ENCODE data around the gene SUGT1. TPM values are rescaled to one million over a fixed set of nuclear protein-coding genes. Genes with fewer than 3 reads are reported as not detected.

Gene SUGT1
- total RNA-seq, 6 experiments from 2014 or later = 15.4 to 29.3 (median 23.9) TPM

DNA sequence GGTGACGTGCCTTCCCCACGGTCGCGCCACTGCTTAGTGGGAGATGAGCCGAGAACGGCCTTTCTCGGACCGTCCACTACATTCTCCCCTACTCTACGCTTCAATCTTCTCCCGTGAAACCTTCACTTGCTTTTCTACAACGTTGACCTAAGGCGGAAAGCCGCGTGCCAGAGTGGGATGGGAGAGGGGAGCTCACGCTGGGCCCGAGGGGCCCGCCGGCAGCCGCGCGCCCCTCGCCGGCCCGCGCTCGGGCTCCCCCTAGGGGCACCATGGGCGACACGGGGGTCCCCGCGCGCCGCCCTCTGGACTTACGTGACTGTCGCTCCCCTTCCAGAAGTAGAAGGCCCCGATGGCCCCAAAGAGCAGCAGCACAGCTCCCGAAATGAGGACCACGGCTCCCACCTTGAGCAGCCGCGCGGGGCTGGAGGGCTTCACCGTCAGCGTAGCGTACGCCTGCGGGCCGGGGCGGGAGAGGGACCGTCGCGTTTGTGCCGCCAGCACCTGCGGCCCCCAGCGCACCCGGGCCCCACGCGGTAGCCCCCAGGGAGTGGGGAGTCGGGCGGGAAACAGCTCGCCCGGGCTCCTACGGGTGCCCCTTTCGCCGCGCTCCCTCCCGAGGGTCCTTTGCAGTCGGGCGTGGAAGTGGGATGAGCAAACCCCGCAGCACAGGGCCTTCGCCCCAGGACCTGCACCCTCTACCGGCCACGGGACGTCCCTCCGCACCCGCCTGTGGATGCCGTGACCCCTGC, 86.3 kb downstream of the SUGT1 start:
- peak; percentile 30 to 62 (median 46) for ATAC-seq

GRCh38 chr13:52739468-52740071, 86.9 kb downstream of the SUGT1 start, which contains the start of gene CNMD:
CNMD (minus strand) TSS chr13:52739820; CDS start chr13:52739701, 119 bp downstream.
- H3K27me3 ChIP-seq = peaks cover 0 to 12% of the 10 kb centered on the region in 2 donors
- TF ChIP-seq POLR2A (IDR thresholded peaks at IDR 0.05) = no peak
- TF ChIP-seq CTCF (IDR thresholded peaks at IDR 0.05) = no peak
- no peaks in the 10 kb centered on the region for H3K9me3 ChIP-seq
- H3K4me1 ChIP-seq = peaks cover 0 to 7% (median 0%) of the 10 kb centered on the region in 4 donors
- no peak within 1 kb of the TSS for H3K27ac ChIP-seq
- ATAC-seq = peak in 1 of 4 donors; percentile 40
- no peak for DNase-seq
- intact Hi-C loops (cut with DNase I) = no loop called here
- H3K36me3 ChIP-seq = no peaks in the 10 kb centered on the region
- H3K4me3 ChIP-seq = no peak within 1 kb of the TSS
- 8% methylated on average over 22 of the region's 34 CpGs for WGBS (ENCODE audit: insufficient coverage, low coverage, low lambda C conversion rate, missing lambda C conversion rate)

More for the DNA sequence above, 86.3 kb downstream of the SUGT1 start:
- Histone ChIP-seq H3K4me1 (peaks cover 0 to 7% (median 0%) of the 10 kb centered on the region in 4 donors), H3K27me3 (peaks cover 0 to 12% of the 10 kb centered on the region in 2 donors), H3K36me3 (no peaks in the 10 kb centered on the region), H3K9me3 (no peaks in the 10 kb centered on the region), H3K4me3 (no peak overlapping the region), H3K27ac (no peak overlapping the region)
- 7% methylated on average over 17 of the region's 75 CpGs for WGBS (ENCODE audit: insufficient coverage, low coverage, low lambda C conversion rate, missing lambda C conversion rate)
- TF ChIP-seq CTCF (IDR thresholded peaks at IDR 0.05) (peak in 3 of 4 donors; percentile 22 to 46 (median 33)), POLR2A (IDR thresholded peaks at IDR 0.05) (no peak)
- intact Hi-C loops (cut with DNase I) = no loop called here
- DNase-seq = no peak

- DNase-seq (no peak), ATAC-seq (no peak)
- Histone ChIP-seq H3K4me3 (no peak overlapping the region), H3K27me3 (peaks cover 0 to 10% of the 10 kb centered on the region in 2 donors), H3K27ac (no peak overlapping the region), H3K4me1 (peaks cover 0 to 6% (median 0%) of the 10 kb centered on the region in 4 donors), H3K9me3 (no peaks in the 10 kb centered on the region), H3K36me3 (no peaks in the 10 kb centered on the region)
- WGBS (ENCODE audit: insufficient coverage, low coverage, low lambda C conversion rate, missing lambda C conversion rate) = 30% methylated on average over 1 of the region's 1 CpG
- TF ChIP-seq CTCF (IDR thresholded peaks at IDR 0.05) (no peak), POLR2A (IDR thresholded peaks at IDR 0.05) (no peak)
- intact Hi-C loops (cut with DNase I) = no loop called here
Observed at GRCh38 chr13:52743569-52743968, 90.9 kb downstream of the SUGT1 start.

DNA sequence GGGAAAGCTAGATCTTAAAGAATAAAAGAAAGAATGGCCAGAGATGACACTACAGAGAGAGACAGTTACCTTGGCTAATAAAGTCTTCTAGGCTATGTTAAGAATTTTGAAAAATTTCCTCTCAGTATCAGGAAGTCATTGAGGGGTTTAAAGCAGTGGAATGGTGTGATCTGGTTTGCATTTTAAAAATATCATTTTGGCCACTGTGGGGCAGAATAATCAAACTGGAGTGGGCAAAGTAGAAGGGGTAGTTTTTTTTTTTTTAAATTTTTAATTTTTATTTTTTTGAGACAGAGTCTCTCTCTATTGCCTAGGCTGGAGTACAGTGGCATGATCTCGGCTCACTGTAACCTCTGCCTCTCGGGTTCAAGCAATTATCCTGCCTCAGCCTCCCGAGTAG, 91.4 kb downstream of the SUGT1 start:
- intact Hi-C loops (cut with DNase I) = no loop called here
- ATAC-seq (no peak), DNase-seq (no peak)
- no peak for TF ChIP-seq POLR2A (IDR thresholded peaks at IDR 0.05)
- TF ChIP-seq CTCF (IDR thresholded peaks at IDR 0.05) = no peak
- Histone ChIP-seq H3K4me1 (peaks cover 0 to 1% (median 0%) of the 10 kb centered on the region in 4 donors), H3K9me3 (no peaks in the 10 kb centered on the region), H3K4me3 (no peak overlapping the region), H3K27ac (no peak overlapping the region), H3K27me3 (peaks cover 0 to 6% of the 10 kb centered on the region in 2 donors), H3K36me3 (no peaks in the 10 kb centered on the region)
- 82% methylated on average over 3 of the region's 3 CpGs for WGBS (ENCODE audit: insufficient coverage, low coverage, low lambda C conversion rate, missing lambda C conversion rate)
